Fibroblast of the conjunctiva (primary cell): ENCODE data around the gene RAPGEF3.

Source experiments
- DNase-seq: peaks from one replicate; pipeline ENCODE4 v3.0.0-alpha.2; 2010; ENCODE audit warnings: low read depth

RAPGEF3 gene

GRCh38 chr12:47718531-47718930 lies 40.1 kb downstream of the RAPGEF3 start:
- DNase-seq, result no peak

- peak; percentile 86 for DNase-seq
These were observed 41.1 kb downstream of the RAPGEF3 start for GRCh38 chr12:47717443-47718193.

DNA sequence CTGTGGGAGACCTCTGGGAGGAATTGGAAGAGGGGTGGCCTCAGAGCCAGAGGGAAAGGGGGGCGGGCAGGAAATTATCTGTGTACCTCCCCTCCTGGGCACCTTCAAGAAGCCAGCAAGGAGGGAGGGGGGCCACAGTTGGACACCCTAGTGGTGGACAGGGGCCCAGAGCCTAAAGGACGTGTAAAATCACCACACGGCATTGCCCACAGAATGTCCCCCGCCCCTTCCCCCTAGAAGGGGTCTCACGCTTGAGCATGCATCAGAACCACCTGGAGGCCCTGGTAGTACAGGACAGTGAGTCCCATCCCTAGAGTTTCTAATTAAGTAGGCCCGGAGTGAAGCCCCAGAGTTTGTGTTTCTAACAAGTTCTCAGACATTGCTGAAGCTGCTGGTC lies 41.6 kb downstream of the RAPGEF3 start:
- DNase-seq, result no peak

GRCh38 chr12:47715877-47716548 lies 42.7 kb downstream of the RAPGEF3 start:
- no peak for DNase-seq

- peak; percentile 57 for DNase-seq
These were observed 43.2 kb downstream of the RAPGEF3 start for GRCh38 chr12:47715393-47715876.

- no peak for DNase-seq
These were observed 43.8 kb downstream of the RAPGEF3 start for GRCh38 chr12:47714826-47715386.

- no peak for DNase-seq
These were observed 46.5 kb downstream of the RAPGEF3 start for GRCh38 chr12:47712171-47712570.

- DNase-seq, result no peak
These were observed 47.2 kb downstream of the RAPGEF3 start for GRCh38 chr12:47711448-47711847.

- DNase-seq, result no peak
These were observed 48.4 kb downstream of the RAPGEF3 start for GRCh38 chr12:47710278-47710677.

DNA sequence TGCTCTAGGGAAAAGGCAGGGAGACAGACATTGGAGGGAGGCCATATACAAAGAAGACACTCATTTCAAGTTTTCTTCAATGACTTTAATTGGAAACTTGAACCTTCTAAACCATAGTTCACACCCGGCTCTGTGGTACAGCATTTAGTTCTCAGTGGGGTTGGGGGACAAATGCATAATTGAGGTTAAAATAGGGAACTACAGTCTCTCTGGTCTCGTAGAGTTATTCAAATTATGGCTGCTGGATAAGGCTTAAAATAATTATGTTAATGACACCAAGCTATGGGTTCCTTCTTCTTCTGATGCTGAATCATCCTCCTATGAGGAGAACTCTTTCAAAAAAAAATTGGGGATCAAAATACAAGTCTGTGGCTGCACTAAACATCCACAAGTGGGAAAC lies 49.0 kb downstream of the RAPGEF3 start:
- no peak for DNase-seq

- DNase-seq, result no peak
These were observed 49.4 kb downstream of the RAPGEF3 start for GRCh38 chr12:47709237-47709636.

DNA sequence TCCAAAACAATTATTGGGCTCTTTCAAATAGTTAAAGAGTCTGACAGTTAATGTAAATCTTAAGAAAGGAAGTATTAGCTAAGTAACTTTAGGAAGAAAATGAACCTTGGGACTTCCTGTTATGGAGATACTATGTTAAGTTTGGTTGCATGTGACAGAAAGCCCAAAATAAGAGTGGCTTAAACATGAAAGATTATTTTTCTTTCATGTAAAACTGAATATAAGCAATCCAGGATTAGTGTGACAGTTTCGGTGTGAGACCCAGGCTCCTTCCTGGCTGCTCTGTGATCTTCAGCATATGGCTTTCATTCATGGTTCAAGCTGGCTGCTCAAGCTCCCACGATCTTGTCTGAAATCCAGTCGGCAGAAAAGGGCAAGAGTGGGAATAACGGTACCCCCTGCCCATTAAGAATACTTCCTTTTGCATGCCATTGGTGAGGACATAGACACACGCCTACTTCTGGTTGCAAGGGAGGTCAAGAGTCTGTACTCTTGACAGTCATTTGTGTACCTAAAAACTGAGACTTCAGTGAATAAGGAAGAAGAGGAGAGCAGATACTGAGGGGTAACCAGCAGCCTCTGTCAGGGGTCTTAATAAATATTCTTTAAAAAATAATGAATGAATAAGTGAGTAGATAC lies 50.7 kb downstream of the RAPGEF3 start:
- no peak for DNase-seq

GRCh38 chr12:47707355-47707754 lies 51.3 kb downstream of the RAPGEF3 start:
- no peak for DNase-seq

GRCh38 chr12:47705566-47706425 lies 52.9 kb downstream of the RAPGEF3 start, which contains the start of gene RPAP3:
RPAP3 (minus strand) TSS chr12:47706030; CDS start chr12:47702840, 3,190 bp downstream.
- DNase-seq, result peak; percentile 86

DNA sequence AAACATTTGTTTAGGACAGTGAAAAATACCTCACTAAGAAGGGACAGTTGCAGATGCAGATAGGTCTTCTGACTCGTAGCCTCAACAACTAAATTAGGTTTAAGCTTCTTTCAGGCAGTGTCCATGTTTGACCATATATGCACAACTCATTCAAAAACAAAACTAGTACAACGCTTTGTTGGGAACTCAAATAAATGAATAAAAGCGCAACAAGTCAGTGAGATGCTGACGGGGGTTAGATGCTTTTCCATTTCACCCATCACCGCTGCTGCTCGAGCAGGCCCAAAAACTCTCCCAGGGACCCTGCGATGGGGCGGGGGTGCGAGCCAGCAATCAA lies 53.5 kb downstream of the RAPGEF3 start:
- no peak for DNase-seq

GRCh38 chr12:47704719-47705118 lies 54.0 kb downstream of the RAPGEF3 start:
- no peak for DNase-seq

GRCh38 chr12:47700263-47700662 lies 58.4 kb downstream of the RAPGEF3 start:
- DNase-seq, result no peak

DNA sequence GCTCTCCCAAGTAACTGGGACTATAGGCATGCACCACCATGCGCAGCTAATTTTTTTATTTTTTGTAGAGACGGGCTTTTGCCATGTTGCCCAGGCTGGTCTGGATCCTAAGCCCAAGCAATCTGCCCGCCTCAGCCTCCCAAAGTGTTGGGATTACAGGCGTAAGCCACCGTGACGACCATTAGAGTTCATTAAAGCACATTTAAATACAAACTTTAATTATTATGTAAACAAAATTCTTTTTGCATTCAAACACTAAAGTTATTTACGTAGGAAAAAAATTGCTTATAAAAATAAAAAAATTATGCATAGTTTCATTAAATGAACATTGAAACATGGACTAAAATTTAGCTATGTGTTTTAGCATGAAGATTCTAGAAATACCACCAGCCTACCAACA lies 60.0 kb downstream of the RAPGEF3 start:
- no peak for DNase-seq

DNA sequence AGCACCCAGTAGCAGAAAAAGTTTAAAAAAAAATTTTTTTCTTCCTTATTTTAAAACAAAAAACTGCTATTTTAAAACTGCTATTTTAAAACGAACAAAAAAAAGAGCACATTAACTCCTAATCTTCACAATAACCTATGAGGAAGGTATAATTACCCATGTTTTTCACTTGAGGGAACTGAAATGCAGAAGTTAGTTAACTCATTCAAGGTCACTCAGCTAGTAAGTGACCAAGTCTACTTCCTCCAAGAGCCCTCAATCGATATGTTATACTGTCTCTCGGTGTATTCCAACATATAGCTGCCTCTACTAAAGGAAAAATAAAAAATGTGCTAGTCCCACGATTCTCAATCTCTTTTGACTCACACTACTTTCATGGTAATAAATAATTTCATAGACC lies 60.6 kb downstream of the RAPGEF3 start:
- no peak for DNase-seq

DNA sequence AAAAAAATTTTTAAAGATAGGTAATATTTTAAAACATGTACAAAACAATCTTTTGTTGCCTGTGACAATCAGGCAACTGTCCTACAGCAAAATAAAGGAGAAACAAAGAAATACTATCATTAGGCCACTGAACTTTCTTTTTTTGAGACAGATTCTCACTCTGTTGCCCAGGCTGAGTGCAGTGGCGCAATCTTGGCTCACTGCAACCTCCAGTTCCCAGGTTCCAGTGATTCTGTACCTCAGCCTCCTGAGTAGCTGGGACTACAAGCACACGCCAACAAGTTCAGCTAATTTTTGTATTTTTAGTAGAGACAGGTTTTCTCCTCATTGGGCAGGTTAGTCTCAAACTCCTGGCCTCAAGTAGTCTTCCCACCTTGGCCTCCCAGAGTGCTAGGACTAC lies 69.5 kb downstream of the RAPGEF3 start:
- DNase-seq, result no peak

DNA sequence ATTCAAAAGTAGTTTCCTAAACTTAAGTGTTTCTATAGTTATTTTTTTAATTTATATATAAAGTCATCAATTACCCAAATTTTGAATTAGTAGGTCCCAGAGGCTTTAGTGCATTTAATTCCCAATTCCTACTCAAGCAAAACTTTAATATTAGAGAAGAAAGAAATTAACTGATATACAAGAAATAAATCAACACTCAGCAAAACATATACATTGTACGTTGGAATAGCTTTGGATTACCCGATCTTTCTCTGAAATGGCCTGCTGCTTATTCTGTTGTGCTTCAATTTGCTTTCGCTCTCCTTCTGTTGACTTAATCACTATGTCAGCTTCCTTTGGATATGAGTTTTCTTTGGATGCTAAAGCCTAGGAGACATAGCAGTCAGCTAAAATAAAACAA lies 71.0 kb downstream of the RAPGEF3 start:
- DNase-seq, result no peak
